Ammon's horn (tissue), 1 donor: ENCODE results near the gene SCGB1A1.

Experiments
- DNase-seq: peaks from one replicate; pipeline ENCODE4 v3.0.0-alpha.2; 2016; ENCODE audit warnings: low spot score

The SCGB1A1 gene

GRCh38 chr11:62398011-62398994 is 20.5 kb upstream of the SCGB1A1 start:
- DNase-seq: no peak

GRCh38 chr11:62399172-62399877 is 19.5 kb upstream of the SCGB1A1 start:
- peak; percentile 57 for DNase-seq

DNA sequence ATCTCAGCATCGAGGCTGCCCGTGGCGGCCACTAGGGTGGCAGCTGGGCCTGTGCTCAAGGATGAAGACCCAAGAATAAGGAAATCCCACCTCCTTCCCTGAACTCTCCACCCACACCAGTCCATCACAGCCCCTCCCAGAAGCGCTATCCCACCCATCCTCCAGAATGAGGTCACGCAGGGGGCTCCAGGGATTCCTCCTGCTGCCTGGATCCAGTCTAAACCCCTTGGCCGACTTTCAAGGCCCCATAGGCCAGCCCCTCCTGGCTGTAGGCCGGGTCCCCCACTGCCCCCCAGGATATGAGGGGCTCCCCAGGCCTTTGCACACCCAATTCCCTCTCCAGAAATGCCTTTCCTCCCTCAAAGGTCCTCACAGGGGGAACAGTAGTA is 19.0 kb upstream of the SCGB1A1 start:
- DNase-seq: no peak

DNA sequence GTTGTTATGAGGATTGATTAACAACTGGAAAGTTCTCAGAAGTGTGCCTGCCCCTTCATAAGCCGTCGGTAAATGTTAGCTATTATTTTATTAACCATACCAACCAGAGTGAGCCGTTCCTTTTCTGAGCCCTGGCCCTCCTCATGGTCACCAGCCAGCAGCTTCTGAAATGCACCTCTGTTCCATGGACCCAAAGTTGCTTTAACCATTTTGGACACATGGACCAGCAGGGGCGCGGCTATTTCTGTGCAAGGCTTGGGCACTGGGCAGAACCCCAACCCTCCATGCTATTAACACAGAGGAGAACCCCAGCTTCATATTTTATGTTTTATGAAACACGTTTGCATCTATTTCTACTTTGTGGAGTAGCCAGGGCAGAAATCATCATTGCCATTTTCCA is 18.6 kb upstream of the SCGB1A1 start:
- DNase-seq: no peak

DNA sequence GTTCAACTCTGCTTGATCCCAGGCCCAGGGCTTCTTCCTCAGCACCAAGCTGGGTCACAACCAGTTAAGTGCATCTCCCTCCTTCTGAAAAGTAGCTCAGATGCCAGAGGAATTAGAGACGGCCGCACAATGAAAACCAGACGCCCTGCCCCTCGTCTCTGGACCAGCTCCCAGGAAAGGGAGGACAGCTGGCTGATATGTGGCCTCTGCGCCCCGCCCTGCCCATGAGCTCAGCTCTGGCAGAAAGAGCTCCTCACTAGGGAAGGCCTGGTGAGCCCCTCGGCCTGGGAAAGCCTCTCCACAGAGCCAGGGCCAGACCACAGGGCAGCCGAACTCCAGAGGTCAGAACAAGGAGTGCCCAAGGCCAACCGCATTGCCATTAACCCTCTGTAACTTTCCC is 18.1 kb upstream of the SCGB1A1 start:
- DNase-seq: peak; percentile 87

GRCh38 chr11:62401356-62401755 is 17.5 kb upstream of the SCGB1A1 start:
- no peak for DNase-seq

GRCh38 chr11:62401811-62402210 is 17.0 kb upstream of the SCGB1A1 start:
- DNase-seq: no peak

DNA sequence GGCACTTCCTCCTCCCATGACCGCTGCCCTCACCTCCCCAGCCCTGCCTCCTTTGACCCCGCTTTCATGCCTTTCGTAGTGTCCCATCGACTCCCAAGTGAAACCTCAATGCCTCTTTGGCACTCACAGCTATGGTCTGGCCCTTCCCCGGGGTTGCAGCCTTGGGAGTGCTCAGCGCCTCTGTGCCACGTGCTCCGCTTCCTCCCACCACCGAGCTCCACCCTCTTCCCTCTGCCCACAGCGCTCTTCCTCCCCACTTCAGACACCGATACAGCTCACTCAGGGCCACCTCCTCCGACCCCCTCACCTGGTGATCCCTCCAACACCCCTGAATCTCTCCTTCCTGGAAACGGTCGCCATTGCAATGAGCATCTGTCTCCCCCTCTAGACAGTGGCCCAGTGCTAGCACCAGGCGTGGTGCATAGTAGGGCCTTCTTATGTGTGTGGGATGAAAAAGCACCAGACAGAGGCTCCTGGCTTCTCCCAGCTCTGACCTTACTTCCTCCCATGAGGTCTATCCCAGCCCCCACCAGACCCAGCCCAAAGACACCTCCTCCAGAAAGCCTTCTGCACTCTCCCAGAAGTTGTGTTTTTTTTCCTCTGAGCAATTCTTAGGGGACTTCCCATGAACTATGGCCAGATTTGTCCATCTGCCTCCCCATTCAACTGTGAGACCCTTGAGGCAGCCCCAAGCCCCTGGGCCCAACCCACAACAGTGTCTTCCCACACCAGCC is 16.4 kb upstream of the SCGB1A1 start:
- DNase-seq: peak; percentile 71

DNA sequence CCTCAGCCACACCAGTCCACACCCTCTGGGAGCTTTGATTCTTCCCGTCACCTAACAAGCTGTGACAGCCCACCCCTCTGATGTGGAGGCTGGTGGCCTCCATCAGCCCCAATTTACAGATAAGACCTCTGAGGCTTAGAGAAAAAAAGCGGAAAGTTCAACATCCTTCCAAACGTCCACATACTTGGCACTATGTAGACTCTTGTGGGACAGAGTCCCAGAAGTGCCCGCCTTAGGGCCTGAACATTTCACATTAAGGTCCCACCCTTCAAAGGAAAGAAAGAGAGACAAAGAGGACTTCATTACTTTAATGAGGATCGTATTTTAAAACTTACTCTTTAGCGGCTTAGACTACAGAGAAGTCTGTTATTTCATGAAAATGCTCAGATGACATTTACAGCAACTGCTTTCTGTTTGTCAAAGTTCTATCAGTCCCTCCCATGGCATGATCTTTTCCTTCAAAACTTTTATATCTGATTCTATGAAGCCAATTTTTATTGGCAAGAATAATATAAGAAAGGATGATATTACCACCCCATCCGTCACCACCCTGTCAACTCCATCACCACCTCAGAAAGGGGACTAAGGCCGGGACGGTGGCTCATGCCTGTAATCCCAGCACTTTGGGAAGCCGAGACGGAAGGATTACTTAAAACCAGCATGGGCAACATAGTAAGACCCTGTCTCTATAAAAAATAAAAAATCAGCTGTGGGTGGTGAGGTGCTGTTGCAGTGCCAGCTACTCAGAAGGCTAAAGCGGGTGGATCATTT is 15.7 kb upstream of the SCGB1A1 start:
- DNase-seq: no peak

DNA sequence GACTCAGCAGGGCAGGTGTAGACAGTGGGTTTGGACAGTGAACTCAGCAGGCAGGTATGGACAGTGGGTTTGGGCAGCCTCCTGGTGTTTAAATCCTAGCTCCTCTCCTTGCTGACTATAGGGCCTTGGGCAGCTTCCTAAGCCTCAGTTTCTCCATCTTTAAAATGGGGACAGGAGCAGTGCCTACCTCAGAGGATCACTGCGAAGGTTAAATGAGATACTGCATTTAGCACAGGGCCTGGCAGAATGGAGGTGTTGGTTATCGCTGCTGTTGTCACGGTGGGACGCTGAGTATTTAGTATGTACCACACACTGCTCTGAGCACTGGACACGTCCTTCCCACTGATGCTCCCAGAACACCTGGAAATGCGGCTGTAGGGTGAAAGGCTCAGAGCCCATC is 14.4 kb upstream of the SCGB1A1 start:
- DNase-seq: no peak

GRCh38 chr11:62404901-62405300 is 13.9 kb upstream of the SCGB1A1 start:
- no peak for DNase-seq

GRCh38 chr11:62406034-62406433 is 12.8 kb upstream of the SCGB1A1 start:
- no peak for DNase-seq

DNA sequence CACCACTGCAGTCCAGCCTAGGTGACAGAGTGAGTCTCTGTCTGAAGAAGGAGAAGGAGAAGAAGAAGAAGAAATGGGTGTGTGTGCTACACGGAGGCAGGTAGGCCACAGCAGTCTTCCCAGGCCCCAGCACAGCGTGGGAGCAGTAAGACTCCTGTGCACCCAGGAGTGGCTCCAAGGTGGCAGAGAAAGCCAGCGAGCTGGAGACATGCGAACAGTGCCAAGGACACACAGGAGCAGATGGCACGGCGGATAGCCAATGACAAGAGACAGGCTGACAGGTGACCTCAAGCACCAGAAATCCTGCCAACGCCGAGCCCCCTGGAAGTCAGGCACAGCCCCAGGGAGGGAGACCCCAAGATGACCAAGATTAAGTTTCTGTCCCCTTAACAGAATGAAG is 9.0 kb upstream of the SCGB1A1 start:
- DNase-seq: no peak

- DNase-seq: no peak
Observed at GRCh38 chr11:62410972-62411371, 7.9 kb upstream of the SCGB1A1 start.

DNA sequence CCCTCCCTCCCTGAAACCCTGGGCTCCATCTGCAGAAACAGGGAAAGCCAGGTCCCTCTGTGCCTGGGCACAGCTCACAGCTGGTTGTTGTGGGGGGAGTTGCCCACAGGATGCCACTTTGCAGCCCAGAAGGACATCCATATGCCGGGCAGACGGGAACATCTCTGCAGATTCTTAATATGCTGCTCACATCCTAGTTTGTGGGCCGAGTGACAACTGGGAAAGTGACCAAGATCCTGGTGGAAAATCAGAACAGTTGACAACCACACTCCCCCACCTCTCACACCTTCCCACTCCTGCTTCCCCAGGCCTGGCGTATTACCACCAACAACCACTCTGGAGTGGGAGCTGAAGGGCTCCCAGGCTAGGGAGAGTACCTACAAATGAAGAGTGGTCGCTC is 7.3 kb upstream of the SCGB1A1 start:
- peak; percentile 61 for DNase-seq

- DNase-seq: no peak
Observed at GRCh38 chr11:62413060-62413696, 5.7 kb upstream of the SCGB1A1 start.

- no peak for DNase-seq
Observed at GRCh38 chr11:62416596-62416995, 2.2 kb upstream of the SCGB1A1 start.

- DNase-seq: no peak
Observed at GRCh38 chr11:62418136-62418535, 697 bp upstream of the SCGB1A1 start.

- DNase-seq: no peak
Observed at GRCh38 chr11:62419314-62419929, 589 bp downstream of the SCGB1A1 start.

- DNase-seq: no peak
Observed at GRCh38 chr11:62419943-62420342, 1.1 kb downstream of the SCGB1A1 start.

GRCh38 chr11:62420882-62421281 is 2.0 kb downstream of the SCGB1A1 start:
- no peak for DNase-seq
